IPS-18a (cell line): ENCODE data around the gene ATF7IP.
"Not testable (repeated sequence)": the region's sequence is repeated elsewhere in the genome, so short reads cannot be mapped to it uniquely, and the experiment has no call there.

Source experiments
- H3K27ac ChIP-seq: one replicate; pipeline ENCODE4 v1.5.1; 2013; ENCODE audit warnings: low read length
- H3K27me3 ChIP-seq: one replicate; pipeline ENCODE4 v1.6.1; 2013; ENCODE audit warnings: mild to moderate bottlenecking, low read length; ENCODE audit not compliant: control insufficient read depth, insufficient read depth
- H3K36me3 ChIP-seq: one replicate; pipeline ENCODE4 v1.6.1; 2013; ENCODE audit warnings: low read depth, low read length; ENCODE audit not compliant: control insufficient read depth
- H3K4me1 ChIP-seq: one replicate; pipeline ENCODE4 v1.6.1; 2013; ENCODE audit warnings: low read depth, low read length; ENCODE audit not compliant: control insufficient read depth
- H3K4me3 ChIP-seq: one replicate; pipeline ENCODE4 v1.5.1; 2013; ENCODE audit warnings: low read length
- H3K9ac ChIP-seq: one replicate; pipeline ENCODE4 v1.6.1; 2013; ENCODE audit warnings: mild to moderate bottlenecking, low read length, moderate library complexity
- H3K9me3 ChIP-seq: one replicate; pipeline ENCODE4 v1.6.1; 2013; ENCODE audit warnings: low read depth, low read length; ENCODE audit not compliant: control insufficient read depth

The ATF7IP gene, protein sequence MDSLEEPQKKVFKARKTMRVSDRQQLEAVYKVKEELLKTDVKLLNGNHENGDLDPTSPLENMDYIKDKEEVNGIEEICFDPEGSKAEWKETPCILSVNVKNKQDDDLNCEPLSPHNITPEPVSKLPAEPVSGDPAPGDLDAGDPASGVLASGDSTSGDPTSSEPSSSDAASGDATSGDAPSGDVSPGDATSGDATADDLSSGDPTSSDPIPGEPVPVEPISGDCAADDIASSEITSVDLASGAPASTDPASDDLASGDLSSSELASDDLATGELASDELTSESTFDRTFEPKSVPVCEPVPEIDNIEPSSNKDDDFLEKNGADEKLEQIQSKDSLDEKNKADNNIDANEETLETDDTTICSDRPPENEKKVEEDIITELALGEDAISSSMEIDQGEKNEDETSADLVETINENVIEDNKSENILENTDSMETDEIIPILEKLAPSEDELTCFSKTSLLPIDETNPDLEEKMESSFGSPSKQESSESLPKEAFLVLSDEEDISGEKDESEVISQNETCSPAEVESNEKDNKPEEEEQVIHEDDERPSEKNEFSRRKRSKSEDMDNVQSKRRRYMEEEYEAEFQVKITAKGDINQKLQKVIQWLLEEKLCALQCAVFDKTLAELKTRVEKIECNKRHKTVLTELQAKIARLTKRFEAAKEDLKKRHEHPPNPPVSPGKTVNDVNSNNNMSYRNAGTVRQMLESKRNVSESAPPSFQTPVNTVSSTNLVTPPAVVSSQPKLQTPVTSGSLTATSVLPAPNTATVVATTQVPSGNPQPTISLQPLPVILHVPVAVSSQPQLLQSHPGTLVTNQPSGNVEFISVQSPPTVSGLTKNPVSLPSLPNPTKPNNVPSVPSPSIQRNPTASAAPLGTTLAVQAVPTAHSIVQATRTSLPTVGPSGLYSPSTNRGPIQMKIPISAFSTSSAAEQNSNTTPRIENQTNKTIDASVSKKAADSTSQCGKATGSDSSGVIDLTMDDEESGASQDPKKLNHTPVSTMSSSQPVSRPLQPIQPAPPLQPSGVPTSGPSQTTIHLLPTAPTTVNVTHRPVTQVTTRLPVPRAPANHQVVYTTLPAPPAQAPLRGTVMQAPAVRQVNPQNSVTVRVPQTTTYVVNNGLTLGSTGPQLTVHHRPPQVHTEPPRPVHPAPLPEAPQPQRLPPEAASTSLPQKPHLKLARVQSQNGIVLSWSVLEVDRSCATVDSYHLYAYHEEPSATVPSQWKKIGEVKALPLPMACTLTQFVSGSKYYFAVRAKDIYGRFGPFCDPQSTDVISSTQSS

DNA sequence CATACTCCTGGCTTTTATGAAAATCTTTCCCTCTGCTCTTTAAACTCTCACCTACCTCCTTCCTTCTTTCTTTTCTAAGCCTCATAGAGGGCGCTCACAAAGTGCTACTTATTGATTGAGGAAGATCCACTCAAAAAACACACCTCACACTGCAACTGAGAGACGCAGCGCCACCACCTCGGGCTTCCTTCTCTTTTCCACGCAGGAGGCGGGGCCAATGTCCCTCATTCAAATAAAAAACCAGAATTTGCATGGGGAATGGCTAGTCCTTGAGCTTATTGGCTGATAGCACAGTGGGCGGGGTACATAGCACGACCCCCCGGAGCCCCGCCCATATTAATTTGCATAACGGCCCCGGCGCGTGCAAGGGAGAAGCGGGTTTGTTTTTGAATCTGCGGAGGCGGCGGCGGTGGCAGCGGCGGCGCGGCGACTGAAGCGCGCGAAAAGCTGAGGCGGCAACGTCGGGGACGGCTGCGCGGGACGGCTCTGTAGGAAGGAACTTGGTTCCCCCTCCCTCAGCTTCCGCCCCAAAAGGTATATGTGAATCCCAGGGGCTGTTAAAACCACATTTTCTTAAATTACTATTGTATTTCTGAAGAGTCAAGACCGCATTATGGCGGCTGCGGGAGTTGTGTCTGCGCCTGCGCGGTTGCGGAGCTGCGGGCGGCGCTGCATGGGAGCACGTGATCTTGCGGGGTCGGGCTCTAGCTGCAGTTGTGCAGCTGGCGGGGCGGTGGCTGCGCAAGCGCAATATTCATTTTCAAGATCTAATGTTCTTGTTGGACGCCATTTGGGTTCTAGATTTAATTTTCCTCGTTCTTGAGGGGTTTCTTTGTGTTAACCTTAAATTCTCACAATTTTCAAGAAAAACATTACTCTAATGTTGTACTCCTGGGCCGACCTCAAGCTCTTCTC lies at the start of gene ATF7IP:
ATF7IP (plus strand) TSS at position 389 of the 915 bp plus-strand sequence. CDS start 58,234 bp downstream, outside the sequence.
- H3K9me3 ChIP-seq, result no peaks in the 10 kb centered on the region

DNA sequence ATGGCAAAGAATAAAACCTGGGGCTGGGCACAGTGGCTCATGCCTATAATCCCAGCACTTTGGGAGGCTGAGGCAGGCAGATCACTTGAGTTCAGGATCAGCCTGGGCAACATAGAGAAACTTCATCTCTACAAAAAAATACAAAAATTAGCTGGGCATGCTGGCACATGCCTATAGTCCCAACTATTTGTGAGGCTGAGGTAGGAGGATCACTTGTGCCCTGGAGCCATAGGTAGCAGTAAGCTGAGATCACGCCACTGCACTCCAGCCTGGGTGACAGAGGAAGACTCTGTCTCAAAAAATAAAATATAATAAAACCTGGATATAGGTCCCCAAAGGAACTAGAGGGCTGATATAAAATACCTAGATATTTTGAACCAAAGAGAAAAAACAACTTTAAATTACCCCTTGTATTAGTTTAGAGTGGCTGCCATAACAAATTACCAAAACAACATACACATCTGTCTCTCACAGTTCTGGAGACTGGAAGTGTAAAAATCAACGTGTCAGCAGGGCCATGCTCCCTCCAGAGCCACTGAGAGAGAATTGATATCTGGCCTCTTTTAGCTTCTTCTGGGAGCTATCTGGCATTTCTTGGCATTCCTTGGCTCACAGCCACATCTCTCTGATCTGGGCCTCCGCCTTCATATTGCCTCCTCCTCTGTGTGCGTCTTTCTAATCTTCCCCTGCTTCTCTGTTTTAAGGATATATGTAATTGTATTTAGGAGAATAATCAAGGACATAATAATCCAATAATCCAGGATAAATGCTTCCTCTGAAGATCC lies 47.9 kb upstream of the ATF7IP start:
- Histone ChIP-seq H3K36me3 (no peaks in the 10 kb centered on the region), H3K4me3 (no peak overlapping the region), H3K27me3 (no peaks in the 10 kb centered on the region), H3K9ac (no peak overlapping the region), H3K4me1 (no peaks in the 10 kb centered on the region), H3K9me3 (no peaks in the 10 kb centered on the region), H3K27ac (no peak overlapping the region)

More for the DNA sequence above, at the start of gene ATF7IP:
- Histone ChIP-seq H3K9ac (peak within 1 kb of the TSS; percentile 88), H3K27me3 (no peaks in the 10 kb centered on the region), H3K27ac (peak within 1 kb of the TSS; percentile 79), H3K4me3 (peak within 1 kb of the TSS; percentile 85), H3K4me1 (peaks cover 18% of the 10 kb centered on the region), H3K36me3 (peaks cover 4% of the 10 kb centered on the region)

DNA sequence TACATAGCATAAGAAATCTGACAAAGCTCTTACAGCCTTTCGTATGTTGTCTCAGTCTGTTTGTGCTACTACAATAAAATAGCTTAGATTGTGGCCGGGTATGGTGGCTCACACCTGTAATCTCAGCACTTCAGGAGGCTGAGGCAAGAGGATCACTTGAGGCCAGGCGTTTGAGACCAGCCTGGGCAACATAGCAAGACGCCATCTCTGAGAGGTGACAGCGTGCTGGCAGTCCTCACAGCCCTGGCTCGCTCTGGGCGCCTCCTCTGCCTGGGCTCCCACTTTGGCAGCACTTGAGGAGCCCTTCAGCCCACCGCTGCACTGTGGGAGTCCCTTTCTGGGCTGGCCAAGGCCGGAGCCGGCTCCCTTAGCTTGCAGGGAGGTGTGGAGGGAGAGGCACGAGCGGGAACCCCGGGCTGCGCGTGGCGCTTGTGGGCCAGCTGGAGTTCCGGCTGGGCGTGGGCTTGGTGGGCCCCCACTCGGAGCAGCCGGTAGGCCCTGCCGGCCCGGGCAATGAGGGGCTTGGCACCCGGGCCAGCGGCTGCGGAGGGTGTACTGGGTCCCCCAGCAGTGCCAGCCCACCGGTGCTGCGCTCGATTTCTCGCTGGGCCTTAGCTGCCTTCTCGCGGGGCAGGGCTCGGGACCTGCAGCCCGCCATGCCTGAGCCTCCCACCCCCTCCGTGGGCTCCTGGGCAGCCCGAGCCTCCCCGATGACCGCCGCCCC lies 45.6 kb upstream of the ATF7IP start:
- not testable (repeated sequence) for H3K4me3 ChIP-seq, H3K9me3 ChIP-seq, H3K36me3 ChIP-seq, H3K4me1 ChIP-seq, H3K9ac ChIP-seq, H3K27ac ChIP-seq, H3K27me3 ChIP-seq

DNA sequence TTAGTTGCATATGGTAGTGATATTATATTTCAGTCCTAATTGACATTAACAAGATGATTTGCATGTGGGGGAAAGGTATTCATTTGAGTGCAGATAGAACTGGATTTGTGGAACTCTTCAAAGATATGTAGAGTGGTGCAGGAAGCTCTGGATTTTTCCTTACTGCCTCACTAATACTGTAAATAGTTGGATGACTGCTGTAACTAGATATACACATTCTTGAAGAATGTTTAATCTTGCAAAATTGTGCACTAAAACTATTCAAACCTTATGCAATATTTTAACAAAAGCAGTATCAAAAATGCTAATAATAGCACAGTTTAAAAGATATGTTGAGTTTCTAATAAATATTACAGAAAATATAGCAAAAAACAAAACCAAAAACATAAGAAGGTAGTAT lies 43.1 kb upstream of the ATF7IP start:
- Histone ChIP-seq H3K4me3 (no peak overlapping the region), H3K27me3 (no peaks in the 10 kb centered on the region), H3K4me1 (no peaks in the 10 kb centered on the region), H3K9me3 (no peaks in the 10 kb centered on the region), H3K36me3 (no peaks in the 10 kb centered on the region), H3K9ac (no peak overlapping the region), H3K27ac (no peak overlapping the region)

DNA sequence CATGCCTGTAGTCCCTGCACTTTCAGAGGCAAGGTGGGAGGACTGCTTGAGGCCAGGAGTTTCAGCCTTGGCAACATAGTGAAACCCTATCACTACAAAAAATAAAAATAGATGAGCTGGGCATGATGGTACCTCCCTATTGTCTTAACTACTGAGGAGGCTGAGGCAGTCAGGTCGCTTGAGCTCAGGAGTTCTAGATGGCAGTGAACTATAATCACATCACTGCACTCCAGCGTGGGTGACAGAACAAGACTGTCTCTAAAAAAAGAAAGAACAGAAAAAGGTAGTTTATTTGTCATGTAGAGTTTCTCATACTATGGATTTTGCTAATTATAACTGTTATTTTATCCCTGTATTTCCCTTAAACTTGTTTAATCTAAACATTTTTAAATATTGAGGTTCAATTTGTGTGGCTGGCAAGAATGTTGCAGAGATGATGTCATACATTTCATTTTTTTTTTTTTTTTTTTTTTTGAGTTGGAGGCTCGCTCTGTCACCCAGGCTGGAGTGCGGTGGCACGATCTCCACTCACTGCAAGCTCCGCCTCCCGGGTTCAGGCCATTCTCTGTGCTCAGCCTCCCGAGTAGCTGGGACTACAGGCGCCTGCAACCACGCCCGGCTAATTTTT lies 39.7 kb upstream of the ATF7IP start:
- no peaks in the 10 kb centered on the region for H3K36me3 ChIP-seq
- no peak overlapping the region for H3K4me3 ChIP-seq
- H3K9me3 ChIP-seq, result no peaks in the 10 kb centered on the region
- H3K27me3 ChIP-seq, result no peaks in the 10 kb centered on the region
- no peak overlapping the region for H3K27ac ChIP-seq
- H3K9ac ChIP-seq, result no peak overlapping the region
- no peaks in the 10 kb centered on the region for H3K4me1 ChIP-seq

DNA sequence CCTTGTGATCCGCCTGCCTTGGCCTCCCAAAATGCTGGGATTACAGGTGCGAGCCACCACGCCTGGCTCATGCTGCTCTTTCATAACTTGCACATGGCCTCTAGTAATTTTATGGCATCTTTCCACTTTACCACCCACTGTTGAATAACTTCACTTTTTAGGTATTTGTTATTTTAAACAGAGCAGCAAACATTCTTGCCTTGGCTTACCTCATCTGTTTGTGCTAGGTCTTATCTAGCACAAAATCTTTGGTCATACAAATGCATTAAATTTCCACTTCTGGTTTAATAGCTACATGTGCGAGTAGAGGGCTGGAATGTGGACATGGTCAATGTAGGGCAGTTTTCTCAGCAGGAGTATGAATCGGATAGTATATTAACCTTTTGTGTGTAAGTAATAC lies 38.8 kb upstream of the ATF7IP start:
- Histone ChIP-seq H3K4me3 (no peak overlapping the region), H3K4me1 (no peaks in the 10 kb centered on the region), H3K9me3 (peaks cover 1% of the 10 kb centered on the region)

DNA sequence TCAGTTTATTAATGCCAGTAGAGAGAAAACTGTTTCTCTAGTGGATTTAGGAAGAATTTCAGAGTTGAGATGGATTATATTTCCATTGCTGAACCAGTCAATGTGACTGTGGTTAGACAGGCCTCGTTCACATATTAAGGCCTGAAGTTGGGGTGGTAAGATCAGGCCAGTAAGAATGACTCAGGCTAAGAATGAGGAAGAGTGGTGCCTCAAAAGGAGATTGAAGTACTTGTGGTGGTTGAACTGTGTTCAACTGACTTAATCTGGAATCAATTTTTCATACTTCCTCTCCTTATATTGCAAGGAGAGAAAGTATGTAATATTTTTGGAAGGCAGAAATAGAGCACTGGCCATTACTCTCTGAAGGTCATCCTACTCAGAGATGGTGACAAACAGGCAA lies 37.8 kb upstream of the ATF7IP start:
- H3K9me3 ChIP-seq, result peaks cover 4% of the 10 kb centered on the region
- no peak overlapping the region for H3K4me3 ChIP-seq
- no peak overlapping the region for H3K9ac ChIP-seq
- no peak overlapping the region for H3K27ac ChIP-seq
- no peaks in the 10 kb centered on the region for H3K4me1 ChIP-seq
- no peaks in the 10 kb centered on the region for H3K36me3 ChIP-seq
- H3K27me3 ChIP-seq, result no peaks in the 10 kb centered on the region

More for the DNA sequence above, 38.8 kb upstream of the ATF7IP start:
- no peaks in the 10 kb centered on the region for H3K36me3 ChIP-seq
- H3K9ac ChIP-seq, result no peak overlapping the region
- no peaks in the 10 kb centered on the region for H3K27me3 ChIP-seq
- no peak overlapping the region for H3K27ac ChIP-seq

DNA sequence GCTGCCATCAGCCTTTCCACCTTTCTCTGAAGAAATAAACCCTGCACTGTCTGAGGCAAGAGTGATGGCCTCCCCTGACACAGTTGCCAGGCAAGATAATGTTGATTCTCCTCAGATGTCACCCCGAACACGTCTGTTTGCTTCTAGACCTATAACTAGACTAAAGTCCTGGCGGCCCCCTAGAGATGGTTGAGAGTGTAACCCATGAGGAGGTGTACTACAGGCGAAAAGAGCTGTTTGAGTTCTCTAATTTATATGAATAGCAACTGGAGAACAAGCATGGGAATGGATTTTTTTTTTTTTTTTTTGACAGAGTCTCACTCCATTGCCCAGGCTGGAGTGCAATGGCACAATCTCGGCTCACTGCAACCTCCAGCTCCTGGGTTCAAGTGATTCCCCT lies 33.0 kb upstream of the ATF7IP start:
- Histone ChIP-seq H3K9ac (no peak overlapping the region), H3K27ac (no peak overlapping the region), H3K36me3 (no peaks in the 10 kb centered on the region), H3K4me1 (no peaks in the 10 kb centered on the region), H3K27me3 (no peaks in the 10 kb centered on the region), H3K4me3 (no peak overlapping the region), H3K9me3 (peaks cover 11% of the 10 kb centered on the region)

DNA sequence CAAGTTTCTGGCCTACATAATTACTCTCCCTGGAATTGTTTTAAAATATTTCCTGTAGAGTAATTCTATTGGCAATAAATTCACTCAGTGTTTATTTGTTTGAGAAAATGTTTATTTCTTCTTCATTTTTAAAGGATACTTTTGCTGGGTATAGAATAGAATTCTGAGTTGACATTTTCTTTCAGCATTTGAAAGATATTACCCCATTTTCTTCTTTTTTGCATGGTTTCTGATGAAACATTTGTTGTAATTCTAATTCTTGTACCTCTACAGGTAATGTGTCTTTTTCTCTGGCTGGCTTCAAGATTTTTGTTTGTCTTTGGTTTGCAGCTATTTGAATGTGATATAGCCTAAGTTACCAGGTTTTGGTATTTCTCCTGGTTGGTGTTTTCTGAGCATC lies 25.1 kb upstream of the ATF7IP start:
- Histone ChIP-seq H3K9me3 (peaks cover 15% of the 10 kb centered on the region), H3K4me1 (no peaks in the 10 kb centered on the region), H3K36me3 (no peaks in the 10 kb centered on the region), H3K4me3 (no peak overlapping the region), H3K27ac (no peak overlapping the region), H3K27me3 (no peaks in the 10 kb centered on the region), H3K9ac (no peak overlapping the region)
